ENCODE results near the gene TMEM151A. TPM values are rescaled to one million over a fixed set of nuclear protein-coding genes. Genes with fewer than 3 reads are reported as not detected.

The TMEM151A gene
- total and polyA plus RNA-seq, 4 donors, result 0.05 to 0.13 TPM; not detected in 2

- Histone ChIP-seq H3K4me3 (ENCODE audit: low read depth in 1 of 3, low read length in 3 of 3) (peak within 1 kb of the TSS in 1 of 3 donors; percentile 55), H3K27me3 (ENCODE audit: control insufficient read depth in 4 of 4, insufficient read depth in 4 of 4, low read length in 3 of 4) (no peaks in the 10 kb centered on the region), H3K36me3 (ENCODE audit: control insufficient read depth in 4 of 4, insufficient read depth in 3 of 4, low read depth in 1 of 4, low read length in 3 of 4) (peaks cover 9 to 36% (median 22%) of the 10 kb centered on the region in 4 donors), H3K9ac (ENCODE audit: low read depth in 1 of 2, low read length in 2 of 2) (no peak within 1 kb of the TSS), H3K4me1 (ENCODE audit: control insufficient read depth in 4 of 4, insufficient read depth in 4 of 4, low read length in 3 of 4) (peaks cover 2 to 9% (median 6%) of the 10 kb centered on the region in 4 donors), H3K9me3 (ENCODE audit: control insufficient read depth in 4 of 4, low read length in 3 of 4) (no peaks in the 10 kb centered on the region), H3K27ac (ENCODE audit: low read depth in 1 of 2, low read length in 2 of 2) (peak within 1 kb of the TSS in 1 of 2 donors; percentile 8)
- peak; percentile 43 to 65 for TF ChIP-seq HNF4A (conservative IDR thresholded peaks at IDR 0.05)
- peak; percentile 44 for TF ChIP-seq YY1 (IDR thresholded peaks at IDR 0.05)
- no peak for TF ChIP-seq CTCF (IDR thresholded peaks at IDR 0.05; ENCODE audit: low read depth, low read length, missing input control)
- 4% methylated on average over 84 of the region's 84 CpGs for WGBS
- peak; percentile 57 for DNase-seq (ENCODE audit: low spot score)
These were observed 14.0 kb upstream of the TMEM151A start, which contains the start of gene CNIH2 for GRCh38 chr11:66277471-66278362. TSS of gene CNIH2 (plus strand) at chr11:66278175. CDS start at chr11:66278457, 282 bp downstream.

GRCh38 chr11:66278363-66279091 lies 13.2 kb upstream of the TMEM151A start:
- Histone ChIP-seq H3K9me3 (ENCODE audit: control insufficient read depth in 4 of 4, low read length in 3 of 4) (no peaks in the 10 kb centered on the region), H3K9ac (ENCODE audit: low read depth in 1 of 2, low read length in 2 of 2) (no peak overlapping the region), H3K27ac (ENCODE audit: low read depth in 1 of 2, low read length in 2 of 2) (no peak overlapping the region), H3K4me1 (ENCODE audit: control insufficient read depth in 4 of 4, insufficient read depth in 4 of 4, low read length in 3 of 4) (peaks cover 2 to 11% (median 6%) of the 10 kb centered on the region in 4 donors), H3K27me3 (ENCODE audit: control insufficient read depth in 4 of 4, insufficient read depth in 4 of 4, low read length in 3 of 4) (no peaks in the 10 kb centered on the region), H3K4me3 (ENCODE audit: low read depth in 1 of 3, low read length in 3 of 3) (peak overlapping the region in 1 of 3 donors; percentile 55), H3K36me3 (ENCODE audit: control insufficient read depth in 4 of 4, insufficient read depth in 3 of 4, low read depth in 1 of 4, low read length in 3 of 4) (peaks cover 8 to 28% (median 14%) of the 10 kb centered on the region in 4 donors)
- DNase-seq (ENCODE audit: low spot score), result no peak
- TF ChIP-seq NR2F2 (IDR thresholded peaks at IDR 0.05) (no peak), RXRA (IDR thresholded peaks at IDR 0.05) (no peak), RAD21 (IDR thresholded peaks at IDR 0.05) (no peak), TAF1 (conservative IDR thresholded peaks at IDR 0.05) (no peak), EGR1 (IDR thresholded peaks at IDR 0.05; ENCODE audit: low read depth in 2 of 2) (no peak), GABPA (IDR thresholded peaks at IDR 0.05 in 1 of 2, conservative IDR thresholded peaks at IDR 0.05 in 1 of 2) (no peak), ATF3 (IDR thresholded peaks at IDR 0.05) (no peak), MAX (IDR thresholded peaks at IDR 0.05) (no peak)
- 6% methylated on average over 45 of the region's 45 CpGs for WGBS

- DNase-seq (ENCODE audit: low spot score), result no peak
- Histone ChIP-seq H3K27me3 (ENCODE audit: control insufficient read depth in 4 of 4, insufficient read depth in 4 of 4, low read length in 3 of 4) (no peaks in the 10 kb centered on the region), H3K4me1 (ENCODE audit: control insufficient read depth in 4 of 4, insufficient read depth in 4 of 4, low read length in 3 of 4) (peaks cover 2 to 11% (median 6%) of the 10 kb centered on the region in 4 donors), H3K36me3 (ENCODE audit: control insufficient read depth in 4 of 4, insufficient read depth in 3 of 4, low read depth in 1 of 4, low read length in 3 of 4) (peaks cover 2 to 22% (median 11%) of the 10 kb centered on the region in 4 donors), H3K4me3 (ENCODE audit: low read depth in 1 of 3, low read length in 3 of 3) (no peak overlapping the region), H3K9me3 (ENCODE audit: control insufficient read depth in 4 of 4, low read length in 3 of 4) (no peaks in the 10 kb centered on the region), H3K27ac (ENCODE audit: low read depth in 1 of 2, low read length in 2 of 2) (no peak overlapping the region), H3K9ac (ENCODE audit: low read depth in 1 of 2, low read length in 2 of 2) (no peak overlapping the region)
- WGBS, result 84% methylated on average over 15 of the region's 15 CpGs
- no peak for TF ChIP-seq RAD21 (IDR thresholded peaks at IDR 0.05)
- no peak for TF ChIP-seq RXRA (IDR thresholded peaks at IDR 0.05)
- TF ChIP-seq HNF4A (conservative IDR thresholded peaks at IDR 0.05), result no peak
- no peak for TF ChIP-seq SP1 (IDR thresholded peaks at IDR 0.05)
- no peak for TF ChIP-seq EGR1 (IDR thresholded peaks at IDR 0.05; ENCODE audit: low read depth in 2 of 2)
- no peak for TF ChIP-seq FOXA1 (IDR thresholded peaks at IDR 0.05)
These were observed 12.5 kb upstream of the TMEM151A start for GRCh38 chr11:66279092-66279734.

All from liver (tissue), 9 donors.